GM12892 (cell line): ENCODE data around the gene ALDH1A1.

ENCODE experiments used
- DNase-seq: peaks from one replicate; pipeline ENCODE4 v3.0.0; 2011; ENCODE audit not compliant: insufficient read length
- FAIRE-seq: peaks from 2 replicates; lab custom pipeline; 2011; peaks lifted over from hg19 to GRCh38; lab: Jason Lieb, UNC
- POLR2A ChIP-seq: IDR thresholded peaks from 2 replicates; pipeline ENCODE4 v1.6.1; 2011; ENCODE audit warnings: low read depth, low read length, control low read depth
- POLR2AphosphoS5 ChIP-seq: IDR thresholded peaks from 2 replicates; pipeline ENCODE4 v1.6.1; 2011; ENCODE audit warnings: low read depth, low read length, control low read depth
- TAF1 ChIP-seq: IDR thresholded peaks from 2 replicates; pipeline ENCODE4 v1.6.1; 2011; ENCODE audit warnings: low read depth, mild to moderate bottlenecking, control low read depth, low read length, borderline replicate concordance

The ALDH1A1 gene

DNA sequence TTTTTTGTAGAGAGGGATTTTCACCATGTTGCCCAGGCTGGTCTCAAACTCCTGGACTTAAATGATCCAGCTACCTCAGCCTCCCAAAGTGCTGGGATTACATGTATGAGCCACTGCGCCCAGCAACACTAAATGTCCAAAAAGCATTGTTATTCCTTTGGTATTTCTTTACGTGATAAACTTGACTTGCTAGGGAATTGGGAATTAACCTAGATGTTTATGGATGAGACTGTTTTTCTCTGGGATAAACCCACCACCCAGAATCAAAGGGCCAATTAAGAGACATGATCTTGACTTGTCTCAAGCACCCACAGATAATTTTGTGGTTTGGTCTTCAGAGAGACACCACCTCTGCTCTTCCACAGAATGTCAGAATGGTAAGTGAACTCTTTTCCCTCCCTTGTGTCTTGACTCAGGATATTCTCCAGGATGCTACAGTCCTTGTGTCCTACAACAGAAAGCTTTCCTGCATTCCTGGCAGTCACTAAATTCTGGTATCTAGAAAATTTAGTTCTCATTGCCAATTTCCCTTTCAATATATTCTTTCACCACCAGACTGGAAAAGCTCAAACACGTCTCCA, 55.7 kb downstream of the ALDH1A1 start:
- DNase-seq (no peak), FAIRE-seq (no peak)
- TF ChIP-seq TAF1 (no peak), POLR2AphosphoS5 (no peak)

GRCh38 chr9:72896439-72896838, 56.4 kb downstream of the ALDH1A1 start:
- no peak for FAIRE-seq

DNA sequence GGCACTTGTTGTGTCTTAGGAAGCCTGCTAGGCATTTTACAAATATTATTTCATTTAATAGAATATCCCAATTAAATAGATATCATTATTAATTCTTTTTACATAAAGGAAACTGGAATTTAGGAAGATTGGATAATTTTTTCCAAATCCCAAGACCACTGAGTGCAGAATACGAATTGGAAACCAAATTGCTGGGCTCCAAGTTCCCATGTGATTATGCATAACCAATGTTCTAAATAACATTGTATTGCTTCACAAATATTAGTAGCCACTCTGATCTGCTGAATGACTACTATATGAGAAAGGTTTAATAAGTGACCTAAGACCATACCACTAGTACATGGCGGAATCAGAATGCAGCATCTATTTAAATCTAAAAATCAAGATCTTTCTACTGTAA, 57.7 kb downstream of the ALDH1A1 start:
- FAIRE-seq (no peak), DNase-seq (no peak)
- TF ChIP-seq POLR2A (no peak), POLR2AphosphoS5 (no peak), TAF1 (no peak)

More at GRCh38 chr9:72896439-72896838, 56.4 kb downstream of the ALDH1A1 start:
- TF ChIP-seq POLR2A: no peak
- no peak for TF ChIP-seq TAF1
- TF ChIP-seq POLR2AphosphoS5: no peak
- DNase-seq: no peak

DNA sequence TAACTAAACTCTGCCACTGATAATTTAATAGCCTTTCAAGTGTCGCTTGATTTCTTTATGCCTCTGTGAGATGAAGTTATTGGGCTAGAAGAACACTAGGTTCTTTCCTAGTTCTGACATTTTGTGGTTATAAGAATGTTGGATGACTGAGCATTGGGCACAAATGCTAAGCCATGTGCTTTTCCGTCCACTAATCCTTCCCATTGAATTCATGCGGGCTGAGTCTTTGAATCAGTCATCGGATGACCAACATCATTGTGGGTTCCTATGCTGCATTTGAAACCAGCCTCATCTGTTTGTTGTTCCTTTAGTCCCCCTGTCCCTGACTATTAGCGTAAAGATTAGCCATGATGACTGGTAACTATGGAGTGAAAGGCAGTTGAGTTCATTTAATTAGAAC, 58.5 kb downstream of the ALDH1A1 start:
- no peak for TF ChIP-seq TAF1
- no peak for TF ChIP-seq POLR2A
- TF ChIP-seq POLR2AphosphoS5: no peak
- FAIRE-seq (no peak), DNase-seq (no peak)

DNA sequence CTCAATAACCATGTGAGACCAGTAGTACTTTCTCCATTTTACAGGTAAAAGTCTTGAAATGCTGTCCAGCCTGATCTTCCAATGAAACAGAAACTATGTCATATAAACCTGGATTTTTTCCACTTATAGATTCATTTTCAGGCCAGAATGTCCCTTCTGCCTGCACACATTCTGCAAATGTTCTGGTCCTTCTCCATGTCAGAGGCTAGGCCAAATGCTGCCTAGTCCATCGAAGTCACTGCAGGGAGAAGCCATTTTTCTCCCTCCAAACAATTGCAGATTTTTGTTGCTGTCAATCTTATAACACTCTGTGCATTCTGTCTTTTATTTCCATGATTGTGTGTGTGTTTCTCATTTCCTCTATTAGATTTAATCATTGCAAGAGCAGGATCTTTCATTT, 59.4 kb downstream of the ALDH1A1 start:
- FAIRE-seq (no peak), DNase-seq (no peak)
- no peak for TF ChIP-seq TAF1
- no peak for TF ChIP-seq POLR2A
- TF ChIP-seq POLR2AphosphoS5: no peak

- TF ChIP-seq POLR2AphosphoS5: no peak
- no peak for TF ChIP-seq POLR2A
- no peak for TF ChIP-seq TAF1
- FAIRE-seq: no peak
- no peak for DNase-seq
Observed at GRCh38 chr9:72891043-72891442, 61.8 kb downstream of the ALDH1A1 start.

DNA sequence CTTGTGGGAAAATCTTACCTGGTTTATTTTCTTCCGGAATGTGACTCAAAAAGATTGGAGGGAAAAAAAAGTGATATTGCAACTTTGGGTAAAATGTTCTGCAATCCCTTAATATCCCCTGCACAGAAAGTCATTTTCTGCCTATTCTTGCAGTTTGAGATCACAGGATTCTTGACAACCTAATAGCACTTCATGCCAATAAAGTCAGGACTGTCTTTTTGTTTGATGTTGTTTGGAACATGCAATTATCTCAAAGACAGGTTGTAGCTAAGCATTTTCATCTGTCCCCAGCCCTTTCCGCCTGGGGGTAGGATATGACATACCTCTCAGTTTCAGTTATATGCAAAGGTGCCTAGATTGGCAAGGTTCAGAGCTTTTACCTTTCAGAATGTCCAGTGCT, 63.9 kb downstream of the ALDH1A1 start:
- DNase-seq (no peak), FAIRE-seq (no peak)
- no peak for TF ChIP-seq POLR2AphosphoS5
- TF ChIP-seq POLR2A: no peak
- TF ChIP-seq TAF1: no peak

DNA sequence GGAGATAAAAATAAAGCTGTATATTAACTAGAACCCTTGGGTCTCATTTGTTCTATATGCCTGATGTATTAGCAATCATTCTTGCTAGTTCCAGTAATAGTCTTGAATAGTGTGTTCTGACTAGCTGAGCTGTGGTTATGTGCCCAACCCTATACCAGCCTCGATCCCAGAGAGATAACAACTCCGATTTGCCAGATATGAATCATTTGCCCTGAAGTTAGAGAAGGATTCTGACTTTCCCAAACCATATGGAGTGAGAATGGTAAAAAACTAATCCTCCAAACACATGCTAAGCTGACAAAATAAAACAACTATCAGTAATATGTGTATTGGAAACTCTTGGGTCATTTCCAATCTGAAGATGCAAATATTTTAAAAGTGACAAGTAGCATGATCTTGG, 64.8 kb downstream of the ALDH1A1 start:
- no peak for DNase-seq
- FAIRE-seq: no peak
- TF ChIP-seq POLR2A (no peak), TAF1 (no peak), POLR2AphosphoS5 (no peak)

- DNase-seq: no peak
- FAIRE-seq: no peak
- TF ChIP-seq POLR2A (no peak), TAF1 (no peak), POLR2AphosphoS5 (no peak)
Observed at GRCh38 chr9:72886386-72886785, 66.5 kb downstream of the ALDH1A1 start.

DNA sequence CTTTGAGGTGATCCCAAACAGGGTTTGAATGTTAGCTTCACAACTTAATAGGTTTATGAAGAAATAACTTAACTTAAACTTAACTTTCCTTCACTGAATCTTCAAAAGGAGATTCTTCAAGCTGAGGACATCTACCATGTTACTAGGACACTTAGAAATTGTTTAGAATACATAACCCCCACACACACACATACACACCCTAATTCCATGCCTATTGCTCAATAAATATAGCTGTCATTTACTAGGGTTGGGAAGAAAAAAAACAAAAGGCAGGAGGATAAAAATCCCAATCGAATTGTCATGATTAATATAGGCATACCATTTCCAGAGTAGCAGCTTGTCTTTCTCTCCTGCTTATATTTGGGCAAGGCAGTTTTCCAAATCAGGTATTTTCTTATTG, 68.3 kb downstream of the ALDH1A1 start:
- TF ChIP-seq TAF1: no peak
- no peak for FAIRE-seq
- no peak for DNase-seq

DNA sequence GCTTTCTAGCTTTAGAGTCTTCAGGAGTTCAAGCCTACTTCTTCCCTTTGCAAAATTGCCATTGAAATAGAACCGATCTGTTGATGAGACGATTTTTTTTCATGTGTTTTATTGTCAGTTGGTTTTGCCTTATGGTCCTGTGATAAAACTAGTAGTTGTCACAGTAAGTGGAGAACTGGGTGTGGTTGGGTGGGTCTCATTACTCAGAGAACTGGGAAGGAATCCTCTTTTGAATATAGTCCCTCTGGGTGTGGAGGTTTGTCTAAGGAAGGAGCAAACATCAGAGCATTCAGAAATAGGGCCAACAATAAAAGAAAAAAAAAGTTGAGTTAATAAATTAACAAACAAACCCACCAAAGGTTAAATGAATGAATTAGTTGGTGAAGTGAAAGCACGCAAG, 69.0 kb downstream of the ALDH1A1 start:
- no peak for DNase-seq
- TF ChIP-seq POLR2A (no peak), POLR2AphosphoS5 (no peak), TAF1 (no peak)
- no peak for FAIRE-seq

- TF ChIP-seq TAF1 (no peak), POLR2AphosphoS5 (no peak), POLR2A (no peak)
- FAIRE-seq (no peak), DNase-seq (no peak)
Observed at GRCh38 chr9:72882117-72882775, 70.6 kb downstream of the ALDH1A1 start.

- no peak for DNase-seq
- TF ChIP-seq POLR2A (no peak), POLR2AphosphoS5 (no peak), TAF1 (no peak)
- FAIRE-seq: no peak
Observed at GRCh38 chr9:72880821-72881220, 72.0 kb downstream of the ALDH1A1 start.
